HepG2 (cell line): ENCODE measurements around the gene ZFP36L2. TPM values are rescaled to one million over a fixed set of nuclear protein-coding genes. Genes with fewer than 3 reads are reported as not detected.
"Not testable (repeated sequence)": the region's sequence is repeated elsewhere in the genome, so short reads cannot be mapped to it uniquely, and the experiment has no call there.

Experiments used
- ATAC-seq: fragments of 200-7000 bp; cut with Tn5 transposase; 3 replicates; pipeline ENCODE4 v1.9.1; 2020; ENCODE audit warnings: mild to moderate bottlenecking, moderate library complexity
- BruUV-seq: library from RNA; stranded (reverse); fragments of 400-500 nt; replicated peaks from 2 replicates; lab custom pipeline; 2021; lab: Mats Ljungman, UMichigan
- CTCF ChIA-PET: fragments of 300-600 bp; formaldehyde crosslinking; extraction: SDS; loops from one replicate; lab custom pipeline; 2021; ENCODE audit warnings: low total read pairs, inconsistent platforms, low intra/inter-chr PET ratio; lab: Yijun Ruan, JAX
- POLR2A ChIA-PET: fragments of 350-600 bp; sonication (Branson Sonifier 250); formaldehyde crosslinking; loops from one replicate; lab custom pipeline; 2020; ENCODE audit warnings: antibody characterized with exemption, inconsistent platforms; lab: Yijun Ruan, JAX
- DNase-seq: peaks from one replicate; pipeline ENCODE4 v3.0.0-alpha.2; 2015; ENCODE audit warnings: low spot score
- FAIRE-seq: peaks from 3 replicates; lab custom pipeline; 2011; peaks lifted over from hg19 to GRCh38; lab: Jason Lieb, UNC
- H2AFZ ChIP-seq: one replicate; pipeline ENCODE4 v1.6.1; 2011; ENCODE audit warnings: low read length, inconsistent platforms
- H3K27ac ChIP-seq: fragments of 300-600 bp; 3 replicates; pipeline ENCODE4 v1.8.0; 2011; ENCODE audit warnings: mixed run types, mild to moderate bottlenecking, mixed read lengths, low read length, inconsistent platforms; ENCODE audit not compliant: insufficient read depth; ENCODE audit errors: extremely low read length
- H3K27me3 ChIP-seq, 2 experiments: fragments of 200-600 bp in 1 of 2; 2 replicates in 1 of 2; 3 replicates in 1 of 2; pipeline versions ENCODE4 v1.6.0 to v1.8.0; 2011; ENCODE audit warnings: low read length in 2 of 2, mild to moderate bottlenecking in 2 of 2, moderate library complexity in 2 of 2, inconsistent platforms in 1 of 2; ENCODE audit not compliant: insufficient read depth in 2 of 2, control insufficient read depth in 1 of 2
- H3K36me3 ChIP-seq, 2 experiments: fragments of 200-600 bp in 1 of 2; replicated peaks in 1 of 2; 2 replicates in 1 of 2; 3 replicates in 1 of 2; pipeline versions ENCODE4 v1.5.1 to v1.8.0; 2011; ENCODE audit warnings: low read length in 2 of 2, inconsistent platforms in 1 of 2; ENCODE audit not compliant: insufficient read depth in 2 of 2, control insufficient read depth in 1 of 2
- H3K4me1 ChIP-seq: 2 replicates; pipeline ENCODE4 v1.5.1; 2012; ENCODE audit warnings: low read length, inconsistent platforms; ENCODE audit not compliant: insufficient read depth
- H3K4me2 ChIP-seq: 2 replicates; pipeline ENCODE4 v1.6.0; 2011; ENCODE audit warnings: low read depth, low read length, inconsistent platforms
- H3K4me3 ChIP-seq, 3 experiments: fragments of 200-600 bp in 1 of 3; sonication (generic), shearing (Covaris generic) in 1 of 3; replicated peaks in 1 of 3; 2 replicates each; pipeline ENCODE4 v1.5.1; 2011 to 2016; ENCODE audit warnings: low read length in 3 of 3, inconsistent platforms in 2 of 3, low read depth in 2 of 3, mild to moderate bottlenecking in 2 of 3, control low read depth in 1 of 3, mixed read lengths in 1 of 3; ENCODE audit not compliant: insufficient read depth in 1 of 3
- H3K79me2 ChIP-seq: one replicate; pipeline ENCODE4 v1.6.1; 2011; ENCODE audit warnings: low read length, inconsistent platforms; ENCODE audit not compliant: insufficient read depth
- H3K9ac ChIP-seq: 2 replicates; pipeline ENCODE4 v1.6.0; 2011; ENCODE audit warnings: mild to moderate bottlenecking, low read depth, low read length, inconsistent platforms; ENCODE audit not compliant: insufficient read depth
- H3K9me3 ChIP-seq: 2 replicates; pipeline ENCODE4 v1.5.1; 2012; ENCODE audit warnings: mild to moderate bottlenecking, low read length
- H4K20me1 ChIP-seq: 2 replicates; pipeline ENCODE4 v1.6.0; 2011; ENCODE audit warnings: inconsistent platforms, mild to moderate bottlenecking, low read length, moderate library complexity; ENCODE audit not compliant: insufficient read depth
- ARNTL ChIP-seq: sonication (generic); formaldehyde crosslinking; IDR thresholded peaks from 2 replicates; pipeline ENCODE4 v1.4.0; 2020; ENCODE audit warnings: mild to moderate bottlenecking, missing genetic modification reagents
- BHLHE40 ChIP-seq: IDR thresholded peaks from 2 replicates; pipeline ENCODE4 v1.6.1; 2011; ENCODE audit warnings: low read length, improper control_type of control experiment
- HNF4G ChIP-seq, 2 experiments: sonication (generic) in 1 of 2; formaldehyde crosslinking in 1 of 2; IDR thresholded peaks; 2 replicates each; pipeline versions ENCODE4 v1.4.0 to v1.6.1; 2011 to 2020; ENCODE audit warnings: borderline replicate concordance in 2 of 2, low read depth in 2 of 2, mild to moderate bottlenecking in 2 of 2, low read length in 1 of 2, missing genetic modification reagents in 1 of 2, moderate library complexity in 1 of 2
- KDM1A ChIP-seq: IDR thresholded peaks from 2 replicates; pipeline ENCODE4 v1.6.1; 2016; ENCODE audit warnings: missing compliant biosample characterization
- KMT2A ChIP-seq: sonication (generic); formaldehyde crosslinking; IDR thresholded peaks from 2 replicates; pipeline ENCODE4 v1.4.0; 2020; ENCODE audit warnings: missing genetic modification reagents
- SNAI1 ChIP-seq: sonication (generic); formaldehyde crosslinking; IDR thresholded peaks from 2 replicates; pipeline ENCODE4 v1.5.0; 2020; ENCODE audit warnings: mild to moderate bottlenecking, missing genetic modification reagents, borderline replicate concordance
- TBL1XR1 ChIP-seq: fragments of 150-350 bp; IDR thresholded peaks from 2 replicates; pipeline ENCODE4 v1.6.1; 2014; ENCODE audit warnings: borderline replicate concordance, low read length; ENCODE audit not compliant: partially characterized antibody
- TBX2 ChIP-seq: sonication (generic); formaldehyde crosslinking; IDR thresholded peaks from 2 replicates; pipeline ENCODE4 v1.5.0; 2020; ENCODE audit warnings: missing genetic modification reagents, mild to moderate bottlenecking, borderline replicate concordance
- TCF7 ChIP-seq: sonication (generic); IDR thresholded peaks from 2 replicates; pipeline ENCODE4 v1.6.1; 2016; ENCODE audit warnings: antibody characterized with exemption, low read depth
- ZFP36L2 ChIP-seq: sonication (generic); formaldehyde crosslinking; IDR thresholded peaks from 2 replicates; pipeline ENCODE4 v1.4.0; 2020; ENCODE audit warnings: missing genetic modification reagents
- ZNF274 ChIP-seq: sonication (generic); formaldehyde crosslinking; IDR thresholded peaks from 2 replicates; pipeline ENCODE4 v1.5.1; 2020; ENCODE audit warnings: mild to moderate bottlenecking, missing genetic modification reagents
- ZNF615 ChIP-seq: sonication (generic); formaldehyde crosslinking; IDR thresholded peaks from 2 replicates; pipeline ENCODE4 v1.5.0; 2020; ENCODE audit warnings: mild to moderate bottlenecking, missing genetic modification reagents, borderline replicate concordance
- ZNF883 ChIP-seq: sonication (generic); formaldehyde crosslinking; IDR thresholded peaks from 2 replicates; pipeline ENCODE4 v1.5.1; 2020; ENCODE audit warnings: mild to moderate bottlenecking, missing genetic modification reagents; ENCODE audit errors: not compliant biosample characterization
- WGBS: methylation state at CpG from one replicate; pipeline ENCODE4 v1.1.6; 2017; ENCODE audit warnings: low lambda C conversion rate; 5-methylcytosine and 5-hydroxymethylcytosine counted together
- in situ Hi-C: cut with HindIII; loops from 2 replicates; pipeline ENCODE4 v1.10.0; 2017; ENCODE audit warnings: low pct_unique_long_range_greater_than_20kb; ENCODE audit not compliant: extremely low pct_ligation_motif_present
- intact Hi-C: fragments of 100-400 bp; cut with micrococcal nuclease; formaldehyde crosslinking; loops from one replicate; pipeline ENCODE4 v1.10.0; 2022; ENCODE audit not compliant: unreplicated experiment
- polyA plus RNA-seq, 8 experiments: library from polyadenylated mRNA; depleted of rRNA in 3 of 8; stranded (reverse) in 7 of 8; unstranded in 1 of 8; fragments of >200 nt; fragmentation: Illumina TruSeq in 4 of 8; extraction: Trizol in 4 of 8; gene quantifications; 2 replicates each; pipeline versions ENCODE4 v1.2.1 to v1.2.3, GENCODE V29; 2011 to 2016; ENCODE audit warnings: low read depth in 4 of 8, missing spikeins in 1 of 8, mixed read lengths in 1 of 8; ENCODE audit not compliant: insufficient read depth in 1 of 8
- total RNA-seq, 5 experiments: library from RNA; depleted of rRNA; stranded (reverse); fragments of >200 nt; fragmentation: Illumina TruSeq; extraction: Trizol; gene quantifications; 2 replicates each; pipeline ENCODE4 v1.2.3, GENCODE V29; 2016; ENCODE audit warnings: low read depth in 1 of 5
- TF ChIP-seq, protein P1 (sequence below): sonication (generic); formaldehyde crosslinking; IDR thresholded peaks from 2 replicates; pipeline ENCODE4 v1.8.1; 2023; ENCODE audit warnings: mild to moderate bottlenecking, missing genetic modification reagents

The ZFP36L2 gene
- total and polyA plus RNA-seq, 2 of the 13 experiments (the other 11 are each of a cell fraction or from before 2014, with no cell fraction given), result 11.2 to 21.8 TPM

DNA sequence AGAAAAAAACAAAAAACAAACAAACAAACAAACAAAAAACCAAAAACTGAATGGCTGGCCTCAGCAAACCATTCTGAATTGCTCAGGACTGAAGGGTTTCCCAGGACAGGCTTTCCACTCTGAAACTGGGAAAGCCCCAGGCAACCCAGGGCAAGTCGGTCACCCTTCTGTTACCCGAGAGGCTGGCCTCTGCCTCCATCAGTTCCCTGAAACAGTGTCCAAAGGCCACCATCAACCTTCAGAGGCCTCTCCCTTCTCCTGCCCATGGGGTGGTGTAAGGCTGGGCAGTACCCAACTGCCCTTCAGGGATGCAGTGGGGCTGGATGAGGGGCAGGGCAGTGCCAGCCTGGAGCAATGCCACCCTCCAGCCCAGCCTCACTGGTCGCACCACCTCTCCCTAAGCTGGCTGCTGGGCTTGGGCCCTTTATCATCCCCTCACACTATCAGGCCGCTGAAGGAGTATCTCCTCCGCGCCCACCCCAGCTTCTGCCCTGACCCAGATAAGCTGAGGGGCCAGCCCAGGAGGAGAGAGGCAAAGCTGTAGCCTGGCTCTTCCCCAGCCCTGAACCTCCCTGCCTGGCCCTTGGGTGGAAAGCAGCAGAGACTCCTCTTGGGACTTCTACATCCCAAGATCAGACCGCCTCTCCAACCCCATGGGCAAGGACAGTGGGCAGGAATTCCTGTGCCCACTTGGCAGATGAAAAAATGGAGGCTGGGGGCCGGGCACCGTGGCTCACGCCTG lies 35.9 kb downstream of the ZFP36L2 start (continued):
- no peak for TF ChIP-seq ARNTL
- TF ChIP-seq TBL1XR1, result no peak
- no peak for TF ChIP-seq ZNF615 (CRISPR knock-in tag)
- TF ChIP-seq, protein P1, sequence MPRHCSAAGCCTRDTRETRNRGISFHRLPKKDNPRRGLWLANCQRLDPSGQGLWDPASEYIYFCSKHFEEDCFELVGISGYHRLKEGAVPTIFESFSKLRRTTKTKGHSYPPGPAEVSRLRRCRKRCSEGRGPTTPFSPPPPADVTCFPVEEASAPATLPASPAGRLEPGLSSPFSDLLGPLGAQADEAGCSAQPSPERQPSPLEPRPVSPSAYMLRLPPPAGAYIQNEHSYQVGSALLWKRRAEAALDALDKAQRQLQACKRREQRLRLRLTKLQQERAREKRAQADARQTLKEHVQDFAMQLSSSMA (CRISPR knock-in tag), result no peak
- TF ChIP-seq HNF4G (IDR thresholded peaks at IDR 0.05; ENCODE audit: borderline replicate concordance, low read depth, low read length), result peak; percentile 22; the same call in 1 of the 2 replicates
- TF ChIP-seq HNF4G (CRISPR knock-in tag; IDR thresholded peaks at IDR 0.05; ENCODE audit: borderline replicate concordance, low read depth), result no peak
- no peak for TF ChIP-seq BHLHE40
- TF ChIP-seq KMT2A (CRISPR knock-in tag), result no peak
- TF ChIP-seq ZFP36L2 (CRISPR knock-in tag), result no peak
- no peak; the same call in 1 of the 2 replicates for TF ChIP-seq ZNF274 (CRISPR knock-in tag)
- TF ChIP-seq TCF7, result no peak
- TF ChIP-seq KDM1A (CRISPR knock-in tag), result no peak
- TF ChIP-seq ZNF883 (CRISPR knock-in tag), result no peak

- POLR2A ChIA-PET, result interaction anchor here (2.2 to 10.9 kb wide), 3 partner anchors 12 to 38 kb away, joined by 16 to 324 read pairs (median 28); partner anchors contain the start of gene ZFP36L2
- BruUV-seq, FAIRE-seq, H3K79me2 ChIP-seq, H3K9me3 ChIP-seq, ATAC-seq: not testable (repeated sequence)
- H3K4me1 ChIP-seq, result peaks cover 98% of the 10 kb centered on the region
- 0 out of 2 replicates have a peak, but pooled peaks have one; percentile 41 for TF ChIP-seq TBX2
- TF ChIP-seq SNAI1 (CRISPR knock-in tag), result 0 out of 2 replicates have a peak, but pooled peaks have one; percentile 23
- TF ChIP-seq, all 625 proteins: peak for 2; not testable (repeated sequence) for 623
- H3K9ac ChIP-seq, H3K27ac ChIP-seq, H2AFZ ChIP-seq, H3K4me3 ChIP-seq, in situ Hi-C loops, H3K4me2 ChIP-seq, intact Hi-C loops, H3K27me3 ChIP-seq, CTCF ChIA-PET, H3K36me3 ChIP-seq, DNase-seq, H4K20me1 ChIP-seq: not testable (repeated sequence)
- 94% methylated on average over 7 of the region's 7 CpGs for WGBS
Measured at GRCh38 chr2:43189861-43190260, 36.5 kb downstream of the ZFP36L2 start.
